Measurements from ENCODE around the gene SHB.

Gene SHB

DNA sequence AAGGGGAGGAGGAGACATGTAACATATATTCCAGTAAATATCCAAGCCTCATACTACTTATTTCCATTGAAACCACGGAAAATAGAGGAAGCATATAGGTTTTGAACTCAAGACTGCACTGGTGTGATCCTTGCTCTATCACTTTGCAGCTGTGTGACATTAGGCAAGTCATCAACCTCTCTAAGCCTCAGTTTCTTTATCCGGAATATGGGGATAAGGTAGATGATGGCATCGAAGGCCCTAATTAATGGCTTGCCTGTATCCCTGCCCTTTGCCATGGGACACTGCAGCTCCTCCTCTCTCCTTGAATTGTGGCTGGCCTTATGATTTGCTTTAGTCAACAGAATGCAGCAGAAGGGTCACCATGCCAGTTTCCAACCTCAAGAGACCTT, 6.9 kb downstream of the SHB start:
- H2BK120ac ChIP-seq (ENCODE audit: insufficient read depth, low read length, poor library complexity): no peak overlapping the region
- H4K8ac ChIP-seq (ENCODE audit: low read depth, low read length): no peak overlapping the region
- no peak overlapping the region for H3K27ac ChIP-seq (ENCODE audit: low read depth, low read length)
- no peak overlapping the region for H3K14ac ChIP-seq (ENCODE audit: low read length)
- H2AK5ac ChIP-seq (ENCODE audit: low read length): no peak overlapping the region
- H3K9ac ChIP-seq (ENCODE audit: low read length): no peak overlapping the region
- no peak overlapping the region for H2BK12ac ChIP-seq (ENCODE audit: low read length)
- H2AFZ ChIP-seq (ENCODE audit: insufficient read depth, low read length, poor library complexity): no peak overlapping the region
- H3K23ac ChIP-seq (ENCODE audit: low read length): no peak overlapping the region
- no peaks in the 10 kb centered on the region for H3K27me3 ChIP-seq (ENCODE audit: insufficient read depth, low read length)
- peak overlapping the region; percentile 24 for H3K4ac ChIP-seq (ENCODE audit: low read depth, low read length)
- no peak overlapping the region for H3K4me3 ChIP-seq (ENCODE audit: low read depth, low read length)
- no CpG with 5 or more reads among the region's 3 CpGs for WGBS (ENCODE audit: extremely low coverage, insufficient coverage, insufficient read length)
- no peak overlapping the region for H4K12ac ChIP-seq (ENCODE audit: low read depth, low read length)
- H3K4me1 ChIP-seq (ENCODE audit: control insufficient read depth in 1 of 2, insufficient read depth in 2 of 2, low read length in 2 of 2): peaks cover 47 to 60% of the 10 kb centered on the region in 2 experiments
- no peak overlapping the region for H4K91ac ChIP-seq (ENCODE audit: low read depth, low read length)
- DNase-seq: no peak
- no peak overlapping the region for H3K18ac ChIP-seq (ENCODE audit: low read length)
- H3K36me3 ChIP-seq (ENCODE audit: control insufficient read depth in 1 of 2, insufficient read depth in 2 of 2, low read length in 2 of 2): peaks cover 13 to 36% of the 10 kb centered on the region in 2 experiments
- peaks cover 3% of the 10 kb centered on the region for H3K9me3 ChIP-seq (ENCODE audit: insufficient read depth, low read depth, low read length)
- H3K4me2 ChIP-seq (ENCODE audit: low read length): no peak overlapping the region
- no peak overlapping the region for H2BK5ac ChIP-seq (ENCODE audit: low read depth, low read length, poor library complexity)
- peaks cover 2% of the 10 kb centered on the region for H3K79me1 ChIP-seq (ENCODE audit: low read length)
- H3K79me2 ChIP-seq (ENCODE audit: control insufficient read depth, insufficient read depth, low read length, poor library complexity): peaks cover 53% of the 10 kb centered on the region

DNA sequence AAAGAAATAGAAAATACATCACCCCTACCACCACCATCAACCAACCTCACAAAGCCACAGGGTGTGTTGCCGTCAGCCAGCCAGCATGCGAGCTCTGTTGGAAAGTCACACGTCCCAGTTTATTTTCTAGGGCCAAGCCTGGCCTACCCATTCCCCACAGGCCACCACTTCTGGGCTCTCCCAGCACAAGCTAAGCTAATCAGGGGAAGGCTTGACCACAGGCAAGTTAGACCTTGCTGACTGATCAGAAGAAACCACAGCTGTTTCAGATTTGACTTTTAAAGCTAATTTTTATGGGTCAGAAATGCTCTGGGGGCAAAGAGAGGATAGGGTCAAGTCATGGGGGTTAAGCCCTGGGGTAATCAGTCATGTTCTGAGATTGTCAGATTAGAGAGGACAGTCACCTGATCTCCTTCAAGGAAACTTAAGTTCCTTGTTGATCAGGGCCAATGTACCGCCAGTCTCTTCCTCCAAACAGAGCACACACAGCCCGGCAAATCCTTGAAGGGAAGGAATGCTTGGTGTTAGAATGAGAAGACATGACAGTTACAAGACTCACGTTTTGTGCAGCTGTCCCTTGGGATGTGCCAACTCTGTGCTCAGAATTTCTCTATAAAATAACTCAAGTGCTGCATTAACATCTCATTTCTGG, 7.6 kb downstream of the SHB start:
- Histone ChIP-seq H3K27me3 (ENCODE audit: insufficient read depth, low read length) (no peaks in the 10 kb centered on the region), H3K23ac (ENCODE audit: low read length) (no peak overlapping the region), H3K9me3 (ENCODE audit: insufficient read depth, low read depth, low read length) (peaks cover 3% of the 10 kb centered on the region), H3K27ac (ENCODE audit: low read depth, low read length) (no peak overlapping the region), H3K36me3 (ENCODE audit: control insufficient read depth in 1 of 2, insufficient read depth in 2 of 2, low read length in 2 of 2) (peaks cover 13 to 36% of the 10 kb centered on the region in 2 experiments), H3K4me1 (ENCODE audit: control insufficient read depth in 1 of 2, insufficient read depth in 2 of 2, low read length in 2 of 2) (peaks cover 47 to 58% of the 10 kb centered on the region in 2 experiments), H2BK12ac (ENCODE audit: low read length) (no peak overlapping the region), H3K4ac (ENCODE audit: low read depth, low read length) (peak overlapping the region; percentile 70), H3K9ac (ENCODE audit: low read length) (no peak overlapping the region), H4K91ac (ENCODE audit: low read depth, low read length) (no peak overlapping the region), H3K14ac (ENCODE audit: low read length) (no peak overlapping the region), H2AK5ac (ENCODE audit: low read length) (no peak overlapping the region), H4K12ac (ENCODE audit: low read depth, low read length) (no peak overlapping the region), H3K4me3 (ENCODE audit: low read depth, low read length) (no peak overlapping the region), H2BK5ac (ENCODE audit: low read depth, low read length, poor library complexity) (no peak overlapping the region), H2AFZ (ENCODE audit: insufficient read depth, low read length, poor library complexity) (no peak overlapping the region), H3K4me2 (ENCODE audit: low read length) (no peak overlapping the region), H3K18ac (ENCODE audit: low read length) (no peak overlapping the region), H3K79me1 (ENCODE audit: low read length) (no peaks in the 10 kb centered on the region), H3K79me2 (ENCODE audit: control insufficient read depth, insufficient read depth, low read length, poor library complexity) (peaks cover 47% of the 10 kb centered on the region), H2BK120ac (ENCODE audit: insufficient read depth, low read length, poor library complexity) (no peak overlapping the region), H4K8ac (ENCODE audit: low read depth, low read length) (no peak overlapping the region)
- no CpG with 5 or more reads among the region's 6 CpGs for WGBS (ENCODE audit: extremely low coverage, insufficient coverage, insufficient read length)
- DNase-seq: no peak

GRCh38 chr9:38060681-38061080, 8.3 kb downstream of the SHB start:
- Histone ChIP-seq H3K14ac (ENCODE audit: low read length) (no peak overlapping the region), H3K27ac (ENCODE audit: low read depth, low read length) (no peak overlapping the region), H2BK120ac (ENCODE audit: insufficient read depth, low read length, poor library complexity) (no peak overlapping the region), H4K12ac (ENCODE audit: low read depth, low read length) (no peak overlapping the region), H3K4me2 (ENCODE audit: low read length) (no peak overlapping the region), H4K8ac (ENCODE audit: low read depth, low read length) (no peak overlapping the region), H3K4me1 (ENCODE audit: control insufficient read depth in 1 of 2, insufficient read depth in 2 of 2, low read length in 2 of 2) (peaks cover 43 to 53% of the 10 kb centered on the region in 2 experiments), H3K9me3 (ENCODE audit: insufficient read depth, low read depth, low read length) (peaks cover under 1% of the 10 kb centered on the region), H4K91ac (ENCODE audit: low read depth, low read length) (no peak overlapping the region), H3K27me3 (ENCODE audit: insufficient read depth, low read length) (no peaks in the 10 kb centered on the region), H2BK12ac (ENCODE audit: low read length) (no peak overlapping the region), H2AK5ac (ENCODE audit: low read length) (no peak overlapping the region), H3K9ac (ENCODE audit: low read length) (no peak overlapping the region), H3K79me1 (ENCODE audit: low read length) (no peaks in the 10 kb centered on the region), H3K36me3 (ENCODE audit: control insufficient read depth in 1 of 2, insufficient read depth in 2 of 2, low read length in 2 of 2) (peaks cover 13 to 32% of the 10 kb centered on the region in 2 experiments), H2BK5ac (ENCODE audit: low read depth, low read length, poor library complexity) (no peak overlapping the region), H3K23ac (ENCODE audit: low read length) (no peak overlapping the region), H3K18ac (ENCODE audit: low read length) (no peak overlapping the region), H3K79me2 (ENCODE audit: control insufficient read depth, insufficient read depth, low read length, poor library complexity) (peaks cover 44% of the 10 kb centered on the region), H2AFZ (ENCODE audit: insufficient read depth, low read length, poor library complexity) (no peak overlapping the region), H3K4ac (ENCODE audit: low read depth, low read length) (peak overlapping the region; percentile 22), H3K4me3 (ENCODE audit: low read depth, low read length) (no peak overlapping the region)
- no peak for DNase-seq
- WGBS (ENCODE audit: extremely low coverage, insufficient coverage, insufficient read length): no CpG with 5 or more reads among the region's 3 CpGs

DNA sequence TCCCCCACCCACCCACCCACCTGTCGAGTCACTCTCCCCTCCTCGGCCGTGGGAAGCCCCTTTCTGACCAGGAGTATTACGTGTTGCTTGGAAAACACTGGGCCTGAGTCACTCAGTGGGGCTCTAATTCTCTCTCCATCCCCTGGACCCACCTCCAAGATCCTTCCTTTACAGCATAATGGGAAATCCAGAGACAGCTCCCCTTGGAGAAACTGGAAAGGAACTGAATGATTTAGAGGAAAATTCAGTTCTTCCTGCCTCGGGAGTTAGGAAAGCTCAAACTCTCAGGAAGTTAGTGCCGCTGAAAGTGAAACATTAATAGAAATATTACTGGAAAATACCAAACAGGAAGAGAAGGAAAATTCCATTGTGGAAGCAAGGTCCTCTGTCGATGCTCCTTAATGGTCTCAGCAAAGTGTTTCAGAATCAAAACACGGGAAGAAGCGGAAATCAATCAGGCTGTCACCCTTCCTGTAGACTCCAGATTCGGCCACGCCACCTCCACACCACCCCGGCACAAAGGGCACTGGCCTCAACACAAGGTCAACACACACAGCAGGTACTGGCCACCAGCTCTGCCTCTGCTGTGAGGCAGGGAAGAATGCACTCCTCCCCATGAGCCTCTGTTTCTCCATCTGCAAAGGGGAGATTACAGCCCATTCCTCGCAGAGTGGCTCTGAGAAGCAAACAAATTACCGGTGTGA, 9.6 kb downstream of the SHB start:
- no peak overlapping the region for H4K12ac ChIP-seq (ENCODE audit: low read depth, low read length)
- peak overlapping the region; percentile 26 for H3K4ac ChIP-seq (ENCODE audit: low read depth, low read length)
- peaks cover 13 to 31% of the 10 kb centered on the region in 2 experiments for H3K36me3 ChIP-seq (ENCODE audit: control insufficient read depth in 1 of 2, insufficient read depth in 2 of 2, low read length in 2 of 2)
- no peaks in the 10 kb centered on the region for H3K27me3 ChIP-seq (ENCODE audit: insufficient read depth, low read length)
- H3K79me2 ChIP-seq (ENCODE audit: control insufficient read depth, insufficient read depth, low read length, poor library complexity): peaks cover 36% of the 10 kb centered on the region
- H3K79me1 ChIP-seq (ENCODE audit: low read length): no peaks in the 10 kb centered on the region
- DNase-seq: no peak
- no peak overlapping the region for H2BK5ac ChIP-seq (ENCODE audit: low read depth, low read length, poor library complexity)
- no peak overlapping the region for H3K4me2 ChIP-seq (ENCODE audit: low read length)
- H2AFZ ChIP-seq (ENCODE audit: insufficient read depth, low read length, poor library complexity): no peak overlapping the region
- H2BK12ac ChIP-seq (ENCODE audit: low read length): no peak overlapping the region
- H4K8ac ChIP-seq (ENCODE audit: low read depth, low read length): no peak overlapping the region
- no peak overlapping the region for H2BK120ac ChIP-seq (ENCODE audit: insufficient read depth, low read length, poor library complexity)
- H3K9ac ChIP-seq (ENCODE audit: low read length): no peak overlapping the region
- no peak overlapping the region for H3K23ac ChIP-seq (ENCODE audit: low read length)
- WGBS (ENCODE audit: extremely low coverage, insufficient coverage, insufficient read length): no CpG with 5 or more reads among the region's 14 CpGs
- no peak overlapping the region for H3K18ac ChIP-seq (ENCODE audit: low read length)
- H3K4me3 ChIP-seq (ENCODE audit: low read depth, low read length): no peak overlapping the region
- H3K27ac ChIP-seq (ENCODE audit: low read depth, low read length): no peak overlapping the region
- H2AK5ac ChIP-seq (ENCODE audit: low read length): no peak overlapping the region
- peaks cover 39 to 44% of the 10 kb centered on the region in 2 experiments for H3K4me1 ChIP-seq (ENCODE audit: control insufficient read depth in 1 of 2, insufficient read depth in 2 of 2, low read length in 2 of 2)
- no peak overlapping the region for H4K91ac ChIP-seq (ENCODE audit: low read depth, low read length)
- H3K9me3 ChIP-seq (ENCODE audit: insufficient read depth, low read depth, low read length): no peaks in the 10 kb centered on the region
- no peak overlapping the region for H3K14ac ChIP-seq (ENCODE audit: low read length)
